ENCODE data around the gene ADAM23. TPM values are rescaled to one million over a fixed set of nuclear protein-coding genes. Genes with fewer than 3 reads are reported as not detected.

Gene ADAM23
- total and polyA plus RNA-seq, 2 of the 13 experiments (the other 11 are each of a cell fraction or from before 2014, with no cell fraction given): 0.04 TPM; not detected in 1

DNA sequence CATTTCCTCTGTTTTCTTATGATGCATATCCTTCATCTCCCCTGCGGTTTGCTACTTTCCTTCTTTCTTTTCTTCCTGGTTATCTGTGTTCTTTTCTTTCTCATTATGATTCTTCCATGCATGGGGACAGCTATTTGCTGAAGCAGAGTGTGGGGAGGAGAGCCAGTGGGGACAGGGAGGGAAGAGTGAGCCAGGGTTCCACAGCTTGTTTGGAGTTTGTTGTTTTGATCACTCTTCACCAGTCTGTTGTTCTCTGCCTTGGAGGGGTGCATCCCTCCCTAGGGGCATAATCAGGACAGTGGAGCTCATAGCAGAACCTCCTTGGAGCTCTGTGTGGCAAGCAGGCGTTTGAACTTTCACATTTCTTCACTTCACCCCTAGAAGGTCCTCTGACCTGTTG lies 68.0 kb downstream of the ADAM23 start (continued):
- TF ChIP-seq EED (CRISPR knock-in tag; IDR thresholded peaks at IDR 0.05) (no peak), KDM5A (IDR thresholded peaks at IDR 0.05; ENCODE audit: borderline replicate concordance, low read length) (no peak), HCFC1 (IDR thresholded peaks at IDR 0.05; ENCODE audit: low read depth, low read length) (no peak), ARNT (IDR thresholded peaks at IDR 0.05) (no peak), HNF4G (IDR thresholded peaks at IDR 0.05; ENCODE audit: borderline replicate concordance, low read depth, low read length) (no peak), HNF4G (CRISPR knock-in tag; IDR thresholded peaks at IDR 0.05; ENCODE audit: borderline replicate concordance, low read depth) (no peak), PHF21A (CRISPR knock-in tag; IDR thresholded peaks at IDR 0.05) (no peak), ZNF441 (CRISPR knock-in tag; IDR thresholded peaks at IDR 0.05; ENCODE audit: borderline replicate concordance) (no peak), MIER3 (CRISPR knock-in tag; IDR thresholded peaks at IDR 0.05; ENCODE audit: borderline replicate concordance) (no peak)
- TF ChIP-seq, protein P1, sequence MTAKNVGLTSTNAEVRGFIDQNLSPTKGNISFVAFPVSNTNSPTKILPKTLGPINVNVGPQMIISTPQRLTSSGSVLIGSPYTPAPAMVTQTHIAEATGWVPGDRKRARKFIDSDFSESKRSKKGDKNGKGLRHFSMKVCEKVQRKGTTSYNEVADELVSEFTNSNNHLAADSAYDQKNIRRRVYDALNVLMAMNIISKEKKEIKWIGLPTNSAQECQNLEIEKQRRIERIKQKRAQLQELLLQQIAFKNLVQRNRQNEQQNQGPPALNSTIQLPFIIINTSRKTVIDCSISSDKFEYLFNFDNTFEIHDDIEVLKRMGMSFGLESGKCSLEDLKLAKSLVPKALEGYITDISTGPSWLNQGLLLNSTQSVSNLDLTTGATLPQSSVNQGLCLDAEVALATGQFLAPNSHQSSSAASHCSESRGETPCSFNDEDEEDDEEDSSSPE (CRISPR knock-in tag; IDR thresholded peaks at IDR 0.05): no peak

DNA sequence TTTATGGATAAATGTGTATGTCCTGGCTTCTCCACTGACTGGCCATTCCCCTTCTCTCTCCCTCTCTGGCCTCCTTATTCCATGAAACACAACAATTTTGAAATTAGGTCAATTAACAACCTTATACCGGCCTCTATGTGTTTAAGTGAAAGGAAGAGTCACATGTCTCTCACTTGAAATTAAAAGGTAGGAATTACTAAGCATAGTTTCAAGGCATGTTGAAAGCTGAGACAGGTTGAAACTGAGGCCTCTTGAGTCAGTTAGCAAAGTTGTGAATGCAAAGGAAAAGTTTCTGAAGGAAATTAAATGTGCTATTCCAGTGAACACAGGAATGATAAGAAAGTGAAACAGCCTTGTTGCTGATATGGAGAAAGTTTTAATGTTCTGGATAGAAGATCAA lies 69.7 kb downstream of the ADAM23 start:
- Histone ChIP-seq H3K4me3 (replicated peaks in 1 of 3; ENCODE audit: insufficient read depth in 1 of 3, low read depth in 2 of 3, low read length in 3 of 3) (no peak overlapping the region), H3K9me3 (ENCODE audit: low read length) (no peaks in the 10 kb centered on the region), H3K27me3 (ENCODE audit: control insufficient read depth in 1 of 2, insufficient read depth in 2 of 2, low read length in 2 of 2) (no peaks in the 10 kb centered on the region), H3K79me2 (ENCODE audit: insufficient read depth, low read length) (no peaks in the 10 kb centered on the region), H2AFZ (ENCODE audit: low read length) (no peak overlapping the region), H3K36me3 (replicated peaks in 1 of 2; ENCODE audit: control insufficient read depth in 1 of 2, insufficient read depth in 2 of 2, low read length in 2 of 2) (no peaks in the 10 kb centered on the region), H4K20me1 (ENCODE audit: insufficient read depth, low read length) (no peaks in the 10 kb centered on the region), H3K27ac (ENCODE audit: extremely low read length, insufficient read depth, low read length) (no peak overlapping the region), H3K4me2 (ENCODE audit: low read depth, low read length) (no peak overlapping the region), H3K4me1 (ENCODE audit: insufficient read depth, low read length) (no peaks in the 10 kb centered on the region), H3K9ac (ENCODE audit: insufficient read depth, low read depth, low read length) (no peak overlapping the region)
- POLR2A ChIA-PET: no interaction called here
- TF ChIP-seq HMGA1 (CRISPR knock-in tag; conservative IDR thresholded peaks at IDR 0.05) (no peak), CREM (IDR thresholded peaks at IDR 0.05) (no peak), CREM (CRISPR knock-in tag; IDR thresholded peaks at IDR 0.05) (no peak), HNF4A (CRISPR knock-in tag; IDR thresholded peaks at IDR 0.05) (no peak), TCF7L2 (IDR thresholded peaks at IDR 0.05; ENCODE audit: low read depth, low read length) (no peak), MTA3 (CRISPR knock-in tag; IDR thresholded peaks at IDR 0.05) (no peak), KLF6 (CRISPR knock-in tag; IDR thresholded peaks at IDR 0.05) (no peak), THAP11 (CRISPR knock-in tag; IDR thresholded peaks at IDR 0.05) (no peak)
- TF ChIP-seq, protein P2, sequence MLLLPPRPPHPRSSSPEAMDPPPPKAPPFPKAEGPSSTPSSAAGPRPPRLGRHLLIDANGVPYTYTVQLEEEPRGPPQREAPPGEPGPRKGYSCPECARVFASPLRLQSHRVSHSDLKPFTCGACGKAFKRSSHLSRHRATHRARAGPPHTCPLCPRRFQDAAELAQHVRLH (CRISPR knock-in tag; IDR thresholded peaks at IDR 0.05; ENCODE audit: borderline replicate concordance, low read depth): no peak
- TF ChIP-seq, protein P3, sequence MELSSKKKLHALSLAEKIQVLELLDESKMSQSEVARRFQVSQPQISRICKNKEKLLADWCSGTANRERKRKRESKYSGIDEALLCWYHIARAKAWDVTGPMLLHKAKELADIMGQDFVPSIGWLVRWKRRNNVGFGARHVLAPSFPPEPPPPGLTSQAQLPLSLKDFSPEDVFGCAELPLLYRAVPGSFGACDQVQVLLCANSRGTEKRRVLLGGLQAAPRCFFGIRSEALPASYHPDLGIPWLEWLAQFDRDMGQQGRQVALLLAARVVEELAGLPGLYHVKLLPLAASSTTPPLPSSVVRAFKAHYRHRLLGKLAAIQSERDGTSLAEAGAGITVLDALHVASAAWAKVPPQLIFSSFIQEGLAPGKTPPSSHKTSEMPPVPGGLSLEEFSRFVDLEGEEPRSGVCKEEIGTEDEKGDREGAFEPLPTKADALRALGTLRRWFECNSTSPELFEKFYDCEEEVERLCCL (CRISPR knock-in tag; IDR thresholded peaks at IDR 0.05; ENCODE audit: borderline replicate concordance): no peak
- TF ChIP-seq, protein P4, sequence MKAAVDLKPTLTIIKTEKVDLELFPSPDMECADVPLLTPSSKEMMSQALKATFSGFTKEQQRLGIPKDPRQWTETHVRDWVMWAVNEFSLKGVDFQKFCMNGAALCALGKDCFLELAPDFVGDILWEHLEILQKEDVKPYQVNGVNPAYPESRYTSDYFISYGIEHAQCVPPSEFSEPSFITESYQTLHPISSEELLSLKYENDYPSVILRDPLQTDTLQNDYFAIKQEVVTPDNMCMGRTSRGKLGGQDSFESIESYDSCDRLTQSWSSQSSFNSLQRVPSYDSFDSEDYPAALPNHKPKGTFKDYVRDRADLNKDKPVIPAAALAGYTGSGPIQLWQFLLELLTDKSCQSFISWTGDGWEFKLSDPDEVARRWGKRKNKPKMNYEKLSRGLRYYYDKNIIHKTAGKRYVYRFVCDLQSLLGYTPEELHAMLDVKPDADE (CRISPR knock-in tag; IDR thresholded peaks at IDR 0.05): no peak
- ATAC-seq (no peak), DNase-seq (ENCODE audit: low spot score) (no peak), FAIRE-seq (no peak)
- intact Hi-C loops (cut with micrococcal nuclease; ENCODE audit: unreplicated experiment) (no loop called here), in situ Hi-C loops (cut with HindIII; ENCODE audit: extremely low pct_ligation_motif_present, low pct_unique_long_range_greater_than_20kb) (no loop called here)
- no TSS peak for BruUV-seq (replicated peaks)
- CTCF ChIA-PET (ENCODE audit: low intra/inter-chr PET ratio, low total read pairs): no interaction called here
- WGBS (ENCODE audit: low lambda C conversion rate): 0% methylated on average over 1 of the region's 1 CpG

Measured in HepG2 (cell line).